NCI-H2227 (cell line): ENCODE results near the gene C9.
"Not testable (repeated sequence)": the region's sequence is repeated elsewhere in the genome, so short reads cannot be mapped to it uniquely, and the experiment has no call there.

Experiments
- DNase-seq: peaks from one replicate; lab custom pipeline; 2025; ENCODE audit not compliant: unreplicated experiment; lab: John Stamatoyannopoulos, UW

C9 gene

GRCh38 chr5:39333104-39333503 lies 31.2 kb downstream of the C9 start:
- no peak for DNase-seq

- no peak for DNase-seq
Measured at GRCh38 chr5:39331861-39332381, 32.4 kb downstream of the C9 start.

- no peak for DNase-seq
Measured at GRCh38 chr5:39328731-39329130, 35.6 kb downstream of the C9 start.

GRCh38 chr5:39323542-39323941 lies 40.8 kb downstream of the C9 start:
- DNase-seq: no peak

- DNase-seq: no peak
Measured at GRCh38 chr5:39319395-39319794, 44.9 kb downstream of the C9 start.

GRCh38 chr5:39316464-39316863 lies 47.8 kb downstream of the C9 start:
- not testable (repeated sequence) for DNase-seq

GRCh38 chr5:39315995-39316394 lies 48.3 kb downstream of the C9 start:
- DNase-seq: no peak

- DNase-seq: no peak
Measured at GRCh38 chr5:39314591-39314990, 49.7 kb downstream of the C9 start.

GRCh38 chr5:39309534-39309933 lies 54.8 kb downstream of the C9 start:
- DNase-seq: no peak

GRCh38 chr5:39302472-39302871 lies 61.8 kb downstream of the C9 start:
- DNase-seq: no peak

- DNase-seq: no peak
Measured at GRCh38 chr5:39301406-39301805, 62.9 kb downstream of the C9 start.

- DNase-seq: no peak
Measured at GRCh38 chr5:39299962-39300361, 64.3 kb downstream of the C9 start.

GRCh38 chr5:39294736-39295135 lies 69.6 kb downstream of the C9 start:
- no peak for DNase-seq

GRCh38 chr5:39284552-39284951 lies 79.7 kb downstream of the C9 start:
- DNase-seq: no peak

GRCh38 chr5:39283231-39283818 lies 81.0 kb downstream of the C9 start:
- no peak for DNase-seq

GRCh38 chr5:39282561-39282960 lies 81.7 kb downstream of the C9 start:
- no peak for DNase-seq

- not testable (repeated sequence) for DNase-seq
Measured at GRCh38 chr5:39275865-39276264, 88.4 kb downstream of the C9 start.

- no peak for DNase-seq
Measured at GRCh38 chr5:39274398-39275085, 89.8 kb downstream of the C9 start.

GRCh38 chr5:39273314-39273954 lies 90.9 kb downstream of the C9 start:
- no peak for DNase-seq

GRCh38 chr5:39272869-39273231 lies 91.4 kb downstream of the C9 start:
- DNase-seq: not testable (repeated sequence)

- no peak for DNase-seq
Measured at GRCh38 chr5:39270225-39270848, 94.0 kb downstream of the C9 start.

GRCh38 chr5:39267186-39267585 lies 97.1 kb downstream of the C9 start:
- DNase-seq: no peak
